NCI-H1436 (cell line): ENCODE measurements around the gene SEMA6A.

Source experiments
- DNase-seq: peaks from one replicate; lab custom pipeline; 2025; lab: John Stamatoyannopoulos, UW

SEMA6A gene

DNA sequence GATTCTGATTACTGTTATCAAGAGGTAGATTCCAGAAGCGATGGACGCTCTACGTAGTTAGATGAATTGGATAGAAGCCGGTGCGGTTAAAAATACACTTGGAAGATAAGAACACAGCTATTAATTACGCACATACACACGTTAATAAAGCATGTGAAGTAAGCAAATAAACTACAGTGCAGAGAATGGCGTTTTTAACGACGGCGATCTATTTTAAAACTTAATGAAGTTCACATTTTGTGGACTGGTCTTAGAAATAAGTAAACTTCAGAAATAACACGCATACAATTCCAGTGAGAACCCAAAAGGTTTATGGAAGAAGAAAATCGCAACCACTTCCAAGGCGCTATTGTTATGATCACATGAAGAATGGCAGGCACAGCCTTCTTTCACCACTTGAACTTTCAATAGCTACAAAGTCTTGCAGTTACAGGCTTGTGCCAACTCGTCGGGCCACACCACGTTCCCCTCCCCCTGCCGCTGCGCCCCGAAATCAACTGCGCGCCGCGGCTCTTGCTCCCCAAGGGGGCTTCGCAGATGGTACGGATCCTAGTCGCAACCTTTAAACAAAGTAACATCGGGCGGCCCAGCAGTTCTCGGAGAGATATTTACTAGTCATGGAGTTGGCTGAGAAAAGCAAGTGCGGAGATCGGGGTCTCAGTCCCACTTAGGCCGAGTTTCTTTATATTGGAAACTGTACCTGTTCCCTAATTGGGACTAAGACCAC, 866 bp upstream of the SEMA6A start:
- no peak for DNase-seq

DNA sequence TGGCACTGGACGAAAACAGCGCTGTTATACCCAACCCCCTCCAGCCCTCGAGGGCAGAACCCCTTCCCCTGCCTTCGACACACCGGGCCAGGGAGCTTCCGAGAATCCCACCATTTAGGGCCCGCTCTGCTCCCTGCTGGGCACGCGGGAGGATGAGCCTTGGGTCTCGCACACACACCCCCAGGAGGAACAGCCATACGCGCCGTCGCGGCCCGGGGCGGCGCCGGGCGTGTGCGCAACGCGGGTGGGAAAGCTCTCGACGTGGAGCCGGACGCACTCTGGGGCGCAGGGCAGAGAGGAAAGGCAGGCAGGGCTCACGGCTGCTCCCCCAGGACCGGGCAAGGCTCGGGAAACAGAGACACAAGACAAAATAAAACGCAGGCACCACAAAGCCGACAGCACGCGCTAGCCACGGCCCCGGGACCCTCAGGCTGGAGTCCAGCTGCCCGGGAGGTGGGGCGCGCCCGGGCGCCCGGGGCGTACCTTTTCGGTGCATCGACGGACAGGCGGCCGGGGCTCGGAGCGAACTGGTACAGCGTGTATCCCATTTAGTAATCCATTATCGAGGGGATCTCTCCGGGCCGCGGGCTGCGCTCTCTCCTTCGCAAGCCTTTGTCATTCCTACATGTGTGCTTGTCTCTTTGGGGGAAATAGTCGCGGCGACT, 789 bp downstream of the SEMA6A start:
- no peak for DNase-seq

DNA sequence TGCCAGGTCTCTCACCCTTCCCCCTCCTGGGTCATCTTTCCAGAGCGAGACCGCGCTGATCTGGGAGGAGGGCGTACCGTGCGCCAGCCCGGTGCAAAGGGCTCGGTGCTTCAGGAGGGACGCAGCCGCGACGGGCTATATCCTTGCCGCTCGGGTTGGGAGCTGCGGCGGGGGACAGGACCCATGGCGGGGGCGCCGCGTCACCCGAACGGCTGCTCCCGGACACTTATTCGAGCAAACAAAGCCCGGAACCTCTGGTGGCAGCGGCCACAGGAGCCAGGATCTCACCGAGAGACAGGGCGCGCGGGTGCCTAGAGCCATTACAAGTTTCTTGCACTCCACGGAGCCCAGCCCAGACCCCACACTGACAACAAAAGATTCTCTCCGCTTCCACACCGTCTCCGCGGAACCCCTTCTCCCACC, 1.3 kb downstream of the SEMA6A start:
- DNase-seq = no peak

DNA sequence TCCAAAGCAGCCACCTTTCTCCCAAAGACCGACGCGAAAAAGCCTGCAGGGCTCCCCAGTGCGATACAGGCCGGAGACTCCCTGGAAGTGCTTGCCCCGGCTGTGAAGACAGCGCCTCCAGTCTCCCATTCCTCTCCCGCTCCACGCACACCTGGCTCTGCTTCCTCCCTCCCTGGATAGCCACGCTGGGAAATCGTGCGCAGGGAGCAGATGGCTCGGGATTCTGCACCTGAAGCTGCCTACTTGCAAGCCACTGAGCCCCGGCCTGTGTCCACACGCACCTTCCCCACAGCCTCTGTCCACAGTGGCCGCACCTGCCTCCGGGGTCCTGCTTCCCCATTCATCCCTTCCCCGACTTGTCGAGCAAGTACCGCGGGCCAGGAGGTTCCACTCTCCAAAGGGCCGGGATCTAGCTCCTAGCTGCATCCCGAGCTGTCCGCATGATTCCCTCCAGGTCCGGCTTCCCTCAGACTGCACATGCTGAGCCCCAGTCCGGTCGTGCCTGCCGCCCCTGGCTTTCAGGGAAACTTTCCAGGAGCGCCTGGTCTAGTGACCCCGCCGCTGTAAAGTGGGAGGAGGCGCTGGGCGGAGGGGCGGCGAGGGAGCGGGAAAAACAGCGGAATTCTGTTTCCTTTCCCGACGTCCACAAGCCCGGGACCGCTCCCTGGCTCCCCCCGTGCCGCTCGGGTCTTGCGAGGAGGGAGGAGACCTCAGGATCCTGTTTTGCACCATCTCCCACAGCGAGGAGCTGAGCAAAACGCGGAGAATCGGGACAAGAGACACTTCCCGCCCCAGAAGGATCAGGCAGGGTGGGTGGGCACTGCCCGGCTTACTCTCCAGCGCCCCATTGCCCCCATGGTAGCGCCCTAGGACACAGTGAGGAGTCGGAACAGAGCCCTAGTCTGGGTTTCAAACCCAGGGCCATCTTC, 2.0 kb downstream of the SEMA6A start:
- no peak for DNase-seq

DNA sequence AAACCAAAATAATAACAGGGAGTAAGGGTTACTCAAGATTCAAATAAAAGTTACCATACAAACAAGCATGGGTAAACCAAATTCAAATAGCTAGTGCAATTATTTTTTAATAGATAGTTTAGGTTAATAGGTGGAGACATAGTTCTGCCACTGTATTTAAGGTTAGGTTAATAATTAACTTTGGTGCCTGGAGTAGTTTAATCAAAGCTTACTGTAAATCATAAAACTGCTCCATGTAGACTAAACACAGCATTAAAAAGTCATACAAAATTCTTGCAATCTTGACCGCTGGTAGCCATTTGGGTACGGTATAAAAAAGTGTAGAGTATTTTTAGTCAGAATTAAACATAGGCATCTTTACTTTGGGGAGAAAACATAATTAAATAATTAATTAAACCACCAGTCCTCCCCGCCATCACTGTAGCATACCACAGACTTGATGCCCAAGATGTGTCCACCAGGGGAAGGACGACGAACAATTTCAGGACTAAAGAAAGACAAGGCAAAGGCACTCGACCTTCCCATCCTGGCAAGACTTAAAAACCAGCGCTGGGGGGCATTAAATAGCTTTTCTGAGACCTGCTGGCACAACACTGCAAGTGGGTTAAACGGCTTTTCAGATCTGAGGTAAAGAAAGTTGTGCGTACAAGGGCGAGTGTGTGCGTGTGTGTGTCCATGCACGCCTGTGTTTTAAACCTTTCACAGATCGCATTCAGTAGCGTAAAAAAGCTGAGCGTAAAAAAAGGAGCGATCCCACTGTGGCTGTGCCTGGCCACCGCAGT, 2.9 kb downstream of the SEMA6A start:
- no peak for DNase-seq

DNA sequence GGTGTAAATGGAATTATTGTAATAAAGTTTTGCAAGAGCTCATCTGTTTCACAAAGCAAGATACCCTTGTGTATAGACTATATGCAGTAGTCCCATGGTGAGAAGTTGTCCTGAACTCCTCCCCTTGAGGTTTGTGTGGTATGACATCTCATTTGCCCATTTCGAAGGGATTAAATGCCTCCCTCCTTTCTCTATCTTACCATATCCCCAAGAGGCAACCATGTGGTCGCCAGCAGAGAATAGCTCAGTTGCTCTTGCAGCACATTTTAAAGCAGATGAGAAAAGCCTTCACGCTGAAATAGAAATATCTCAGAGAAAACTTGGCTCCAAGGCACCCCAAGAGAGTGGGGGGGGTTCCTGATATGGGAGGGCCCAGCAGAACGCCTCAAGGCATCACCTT, 4.6 kb downstream of the SEMA6A start:
- no peak for DNase-seq

DNA sequence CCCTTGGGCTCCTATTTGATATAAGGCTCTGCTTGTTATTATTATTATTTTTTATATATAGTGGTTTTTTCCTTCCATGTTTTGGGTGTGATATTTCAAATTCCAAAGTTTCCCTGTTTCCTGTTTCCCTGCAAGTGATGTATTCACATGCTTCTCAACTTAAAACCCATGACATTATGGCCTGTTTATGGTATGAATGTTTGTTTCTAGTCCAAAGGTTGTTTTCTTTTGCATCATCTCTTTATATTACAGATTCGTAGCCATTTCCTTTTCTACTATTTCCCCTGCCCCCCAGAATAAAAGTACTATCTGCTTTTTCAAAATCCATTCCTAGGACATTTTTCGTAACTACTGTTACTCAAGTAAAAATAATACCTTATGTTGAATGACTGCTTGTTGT, 7.5 kb downstream of the SEMA6A start:
- no peak for DNase-seq

DNA sequence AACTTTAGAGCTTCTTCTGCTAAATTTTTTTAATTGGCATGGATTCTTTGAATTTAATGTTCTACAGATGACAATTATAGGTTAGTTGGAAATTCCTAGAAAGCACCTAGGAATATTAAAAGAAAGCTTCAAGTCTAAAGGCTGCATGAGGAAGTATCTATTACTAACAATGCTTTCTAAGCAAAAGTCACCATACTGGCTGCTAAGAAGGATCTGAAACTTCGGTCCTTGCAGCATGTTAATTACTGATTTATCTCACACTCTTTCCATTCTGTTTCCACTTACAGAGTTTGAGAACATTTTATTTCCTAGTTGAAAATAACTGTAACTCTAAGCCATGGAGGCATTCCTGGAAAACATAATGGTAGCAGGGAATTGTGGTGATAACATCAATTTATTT, 8.4 kb downstream of the SEMA6A start:
- DNase-seq = no peak

DNA sequence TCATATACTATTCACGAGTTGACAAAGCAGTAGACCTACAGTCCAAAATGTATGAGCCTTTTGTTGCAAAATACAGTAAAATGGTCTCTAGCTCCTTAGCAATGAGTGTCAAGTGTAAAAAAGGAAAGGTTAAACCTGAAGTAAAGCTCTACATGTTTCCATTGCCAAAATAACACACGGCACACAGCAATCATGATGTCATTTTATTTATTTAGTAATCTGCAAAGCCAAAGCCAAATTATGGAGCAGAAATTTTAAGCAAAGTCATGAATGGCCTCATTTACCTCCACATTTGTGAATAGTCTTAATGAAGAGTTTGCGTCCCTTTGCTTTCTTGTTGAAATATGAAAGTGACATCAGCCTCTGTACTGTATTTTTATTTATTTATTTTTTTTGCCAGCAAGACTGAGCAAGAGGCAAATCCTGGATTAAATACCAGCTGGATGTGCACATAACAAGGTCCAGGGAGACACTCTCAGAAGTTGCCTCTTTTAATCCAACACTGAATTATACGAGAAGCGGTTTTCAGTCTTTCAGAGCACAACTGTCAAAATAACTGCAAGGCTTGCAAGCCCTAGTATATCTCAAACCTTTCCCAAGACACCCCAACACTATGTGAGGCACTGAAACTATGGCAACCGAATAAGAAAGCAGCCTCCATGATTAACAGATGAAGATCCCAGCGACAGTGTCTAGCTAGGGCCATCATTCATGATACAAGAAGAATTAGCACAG, 9.7 kb downstream of the SEMA6A start:
- DNase-seq = no peak

DNA sequence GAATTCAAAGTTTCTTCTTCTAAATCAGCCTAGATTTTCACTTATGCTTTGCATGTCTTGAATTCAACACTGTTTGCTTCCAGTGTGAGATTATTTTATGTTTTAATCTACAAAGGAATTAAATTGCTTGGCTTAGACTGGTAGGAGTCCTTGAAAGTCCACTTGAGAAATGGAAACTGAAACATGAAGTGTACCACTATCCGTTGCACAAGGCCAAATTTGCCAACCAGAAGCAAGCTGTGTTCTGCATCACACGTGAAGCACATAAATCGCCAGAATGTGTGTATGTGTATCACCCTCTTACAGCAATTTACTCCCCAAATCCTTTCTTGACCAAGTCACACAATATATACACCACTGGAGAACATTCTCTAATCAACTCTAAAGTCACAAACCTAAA, 10.3 kb downstream of the SEMA6A start:
- DNase-seq = no peak

DNA sequence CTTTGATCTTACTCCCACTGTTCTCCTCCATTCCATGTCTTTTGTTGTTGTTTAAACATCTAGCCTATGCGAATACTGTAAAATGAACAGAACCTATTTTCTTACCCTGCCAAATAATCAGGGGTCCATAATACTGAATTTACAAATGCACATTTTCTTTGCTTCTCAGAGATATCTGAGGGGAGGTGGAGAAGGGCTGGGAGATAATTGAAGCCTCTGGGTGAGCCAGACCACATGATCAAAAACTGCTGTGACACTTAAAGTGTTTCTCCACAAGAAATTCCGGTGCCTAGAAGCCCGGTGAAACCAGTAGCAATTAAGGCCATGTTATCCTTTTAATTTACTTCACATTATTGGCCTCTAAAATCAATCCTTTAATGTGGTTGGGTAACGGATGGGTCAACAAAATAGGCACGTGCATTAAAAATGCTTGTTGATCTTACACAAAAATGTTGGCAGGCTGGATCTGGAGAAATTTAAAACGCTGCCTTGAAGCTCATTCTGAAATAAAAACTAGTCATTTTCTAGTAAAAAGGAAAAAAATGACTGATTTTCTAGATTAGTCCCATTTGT, 10.8 kb downstream of the SEMA6A start:
- DNase-seq = no peak

DNA sequence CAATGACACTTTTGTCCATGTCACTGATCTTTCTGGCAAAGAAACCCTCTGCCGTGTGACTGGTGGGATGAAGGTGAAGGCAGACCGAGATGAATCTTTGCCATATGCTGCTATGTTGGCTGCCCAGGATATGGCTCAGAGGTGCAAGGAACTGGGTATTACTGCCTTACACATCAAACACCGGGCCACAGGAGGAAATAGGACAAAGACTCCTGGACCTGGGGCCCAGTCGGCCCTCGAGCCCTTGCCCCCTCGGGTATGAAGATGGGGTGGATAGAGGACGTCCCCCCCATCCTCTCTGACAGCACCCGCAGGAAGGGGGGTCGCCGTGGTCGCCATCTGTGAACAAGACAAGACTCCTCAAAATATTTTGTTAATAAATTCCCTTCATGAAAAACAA, 12.0 kb downstream of the SEMA6A start:
- no peak for DNase-seq

DNA sequence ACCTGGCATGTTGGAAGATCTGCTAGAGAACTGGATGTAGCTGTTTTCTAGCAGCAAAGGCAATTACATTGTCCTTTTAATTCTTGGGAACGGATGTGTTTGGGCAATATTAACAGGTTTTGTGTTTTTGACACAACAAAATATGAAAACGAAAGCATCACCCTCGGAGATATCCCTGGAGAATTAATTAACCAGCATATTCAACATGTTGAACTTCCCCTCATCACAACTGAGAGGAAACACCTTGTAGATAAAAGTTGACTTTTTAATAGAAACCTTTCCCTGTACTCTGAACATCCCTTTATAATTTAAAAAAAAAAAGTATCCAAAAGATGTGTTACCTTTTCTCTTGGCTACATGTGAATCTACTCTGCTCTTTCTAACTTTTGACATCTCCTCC, 13.0 kb downstream of the SEMA6A start:
- no peak for DNase-seq

DNA sequence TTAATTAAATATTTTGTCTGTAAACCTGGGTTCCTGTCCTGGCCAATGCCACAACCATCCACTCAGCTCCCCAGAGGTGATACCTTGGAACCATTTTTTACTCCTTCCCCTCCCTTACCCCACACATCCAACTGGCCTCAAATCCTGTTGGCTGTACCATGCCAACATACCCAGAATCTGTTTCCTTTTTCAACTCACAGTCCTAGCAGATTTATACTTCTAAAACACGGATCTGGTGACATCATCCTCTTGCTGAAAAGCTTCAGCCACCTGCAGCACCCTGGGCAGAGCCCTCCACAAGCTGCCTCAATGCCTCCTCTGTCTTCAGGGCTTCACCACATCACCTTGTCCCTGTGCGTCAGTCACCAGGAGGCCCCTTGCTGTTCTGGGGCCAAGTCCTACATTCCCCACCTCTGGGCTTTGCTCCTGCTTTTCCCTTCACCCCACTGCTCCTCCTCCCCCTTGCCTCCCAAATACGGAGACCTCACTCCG, 14.9 kb downstream of the SEMA6A start:
- no peak for DNase-seq

DNA sequence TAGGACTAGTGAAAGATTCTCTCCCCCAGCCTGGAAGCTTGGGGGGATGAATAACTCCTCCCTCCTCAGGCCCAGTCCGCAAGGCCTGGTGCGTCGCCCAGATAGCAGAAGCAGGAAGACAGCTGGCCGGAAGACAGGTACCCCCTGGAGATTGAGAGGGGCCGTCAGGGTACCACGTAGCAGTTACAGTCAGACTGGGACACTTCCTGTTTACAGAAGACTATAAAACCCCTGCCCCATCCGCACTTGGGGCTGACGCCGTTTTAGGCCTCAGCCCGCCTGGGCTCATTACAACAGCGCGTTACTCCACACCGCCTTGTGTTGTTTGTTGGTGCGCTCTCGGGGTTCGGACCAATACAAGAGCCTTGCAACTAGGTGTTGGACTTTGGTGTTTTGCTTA, 15.4 kb downstream of the SEMA6A start:
- DNase-seq = no peak

DNA sequence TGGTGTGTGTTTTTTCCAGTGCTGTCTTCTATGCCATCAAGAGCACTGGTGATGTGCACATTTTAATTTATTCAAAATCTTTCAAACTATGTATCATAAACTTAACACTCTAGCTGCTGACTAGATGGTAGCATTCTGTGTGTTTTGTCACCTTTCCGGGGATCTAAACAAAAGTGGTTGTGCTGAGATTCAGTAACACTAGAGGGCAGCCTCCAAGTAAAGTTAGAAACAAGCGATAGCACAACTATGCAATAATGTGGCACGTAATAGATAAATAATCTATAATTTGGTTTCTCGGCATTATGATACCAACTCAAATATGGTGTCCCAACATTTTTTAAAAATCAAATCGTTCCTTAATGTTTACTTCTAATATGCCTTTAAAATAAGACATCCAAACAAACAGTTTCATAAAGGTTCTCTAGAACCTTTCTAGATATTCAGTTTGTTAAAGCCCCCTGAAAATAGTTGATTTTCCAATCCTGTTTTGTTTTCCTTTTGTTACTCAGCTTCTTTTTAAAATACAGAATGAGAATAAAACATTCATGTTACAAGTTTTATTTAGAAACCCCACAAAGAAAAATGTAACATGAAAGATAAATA, 16.9 kb downstream of the SEMA6A start:
- peak; percentile 18 for DNase-seq

DNA sequence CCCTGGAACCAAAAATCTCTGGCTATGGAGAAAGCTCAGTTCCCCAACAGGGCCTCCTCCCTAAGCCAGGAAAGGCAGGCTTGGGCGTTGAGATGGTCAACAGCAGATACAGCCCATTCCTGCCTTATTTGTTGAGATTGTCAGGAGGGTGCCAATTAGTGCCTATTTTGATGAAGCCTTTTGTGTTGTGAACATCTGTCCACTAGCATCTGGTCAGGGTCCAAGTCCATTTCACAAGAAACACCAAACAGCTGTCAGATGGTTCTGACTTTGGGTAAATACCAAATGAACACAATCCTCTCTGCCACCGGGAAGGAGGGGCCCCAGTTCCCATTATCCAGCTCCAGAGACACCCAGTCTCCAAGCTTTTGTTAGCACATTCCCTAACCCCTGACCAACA, 19.9 kb downstream of the SEMA6A start:
- DNase-seq = no peak

DNA sequence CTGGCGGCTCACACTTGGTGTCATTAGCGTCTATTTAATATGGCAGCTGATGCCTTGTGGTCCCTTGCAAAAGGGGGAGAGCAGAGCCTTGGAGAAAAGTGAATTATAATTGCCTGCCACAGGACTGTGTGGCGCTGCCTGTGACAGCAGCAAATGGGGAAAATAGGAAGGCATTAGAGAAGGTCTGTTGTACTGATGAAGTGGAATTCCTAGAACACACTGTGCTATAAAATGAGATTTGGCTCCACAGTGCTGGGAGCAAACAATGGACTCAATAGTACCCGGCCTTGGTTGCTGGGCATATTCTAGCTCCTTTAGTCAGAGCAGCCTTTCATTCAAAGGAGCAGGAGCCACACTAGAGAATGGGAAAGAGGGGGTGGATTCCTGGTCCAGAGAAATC, 21.3 kb downstream of the SEMA6A start:
- DNase-seq = no peak

DNA sequence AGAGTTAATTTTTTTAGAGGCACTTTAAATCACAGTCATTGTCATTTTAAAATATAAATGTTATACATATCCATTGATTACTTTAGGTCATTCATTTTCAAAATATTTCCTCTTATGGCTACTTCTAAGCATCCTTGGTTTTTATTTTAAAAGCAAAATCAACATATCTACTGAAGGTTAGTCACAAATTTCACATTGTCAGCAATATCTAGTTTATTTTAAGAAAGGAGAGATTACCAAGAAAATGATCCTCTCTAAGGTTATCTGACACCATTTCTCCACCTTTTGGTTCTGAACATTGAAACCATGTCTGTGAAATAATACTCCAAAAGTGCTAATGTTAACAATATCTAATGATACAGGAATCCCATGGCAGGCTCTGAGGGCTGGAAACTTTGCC, 24.5 kb downstream of the SEMA6A start:
- DNase-seq = no peak

DNA sequence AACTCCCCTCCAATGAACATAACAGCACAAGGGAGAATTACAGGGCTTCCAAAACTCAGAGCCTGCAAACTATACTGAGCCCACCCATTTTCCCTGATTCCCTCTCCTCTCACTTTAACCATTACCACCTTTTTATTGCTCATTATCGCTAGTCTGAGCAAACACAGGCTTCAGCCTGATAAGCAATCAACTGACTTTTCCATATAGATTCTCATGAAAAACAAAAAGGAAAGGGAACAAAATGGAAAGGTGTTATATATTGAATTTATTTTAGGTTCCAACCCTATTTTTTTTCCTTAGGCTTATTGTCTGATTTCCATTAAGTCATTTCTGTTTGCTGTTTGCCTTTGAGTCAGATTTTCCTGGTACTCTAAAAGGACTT, 27.9 kb downstream of the SEMA6A start:
- no peak for DNase-seq
